GM19397 (cell line): ENCODE results near the gene ECE1.

ENCODE experiments used
- ATAC-seq: cut with Tn5 transposase; IDR thresholded peaks from one replicate; pipeline ENCODE4 v1.9.1; 2021; ENCODE audit warnings: mild to moderate bottlenecking, moderate library complexity; ENCODE audit not compliant: unreplicated experiment

ECE1 gene

DNA sequence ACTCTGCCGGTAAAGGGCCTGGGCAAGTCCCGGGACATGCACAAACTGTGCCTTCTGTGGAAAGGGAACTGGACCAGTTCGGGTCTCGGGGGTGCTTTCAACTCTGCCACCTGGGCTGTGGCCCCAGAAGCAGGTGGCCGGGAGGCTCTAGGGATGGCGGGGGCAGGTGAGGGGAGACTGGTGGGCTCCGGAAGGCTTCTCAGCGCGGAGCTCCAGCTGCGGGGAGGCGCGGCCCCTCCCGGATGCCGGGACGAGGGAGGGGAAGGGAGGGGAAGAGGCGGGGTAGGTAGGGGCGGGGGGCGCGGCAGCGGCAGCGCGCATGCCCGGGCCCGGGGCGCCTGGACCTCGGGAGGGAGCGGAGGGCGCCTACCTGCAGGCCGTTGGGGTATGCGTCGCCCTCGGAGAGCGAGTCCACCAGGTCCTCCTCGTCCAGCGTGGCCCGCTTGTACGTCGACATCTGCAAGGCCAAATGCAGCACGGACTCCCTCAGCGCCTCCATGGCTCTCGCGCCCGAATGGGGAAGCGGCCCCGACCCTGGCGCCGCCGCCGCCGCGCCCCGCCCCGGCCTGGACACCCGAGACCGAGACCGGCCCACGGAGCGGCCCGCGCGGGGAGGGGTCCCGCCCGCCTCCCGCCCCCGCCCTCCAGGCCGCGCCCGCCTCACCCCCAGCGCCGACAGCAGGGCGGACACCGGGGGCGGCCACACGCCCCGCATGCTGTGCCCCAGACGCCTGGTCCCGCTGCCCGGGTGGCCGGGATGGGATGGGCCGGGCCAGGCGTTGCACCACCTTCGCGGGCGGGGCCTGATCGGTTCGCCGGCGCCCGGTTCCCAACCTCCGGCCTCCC, at the start of gene ECE1:
TSS of gene ECE1 (minus strand) at position 764 of the 846 bp plus-strand sequence. CDS start at position 715, 49 bp downstream.
- no peak for ATAC-seq

DNA sequence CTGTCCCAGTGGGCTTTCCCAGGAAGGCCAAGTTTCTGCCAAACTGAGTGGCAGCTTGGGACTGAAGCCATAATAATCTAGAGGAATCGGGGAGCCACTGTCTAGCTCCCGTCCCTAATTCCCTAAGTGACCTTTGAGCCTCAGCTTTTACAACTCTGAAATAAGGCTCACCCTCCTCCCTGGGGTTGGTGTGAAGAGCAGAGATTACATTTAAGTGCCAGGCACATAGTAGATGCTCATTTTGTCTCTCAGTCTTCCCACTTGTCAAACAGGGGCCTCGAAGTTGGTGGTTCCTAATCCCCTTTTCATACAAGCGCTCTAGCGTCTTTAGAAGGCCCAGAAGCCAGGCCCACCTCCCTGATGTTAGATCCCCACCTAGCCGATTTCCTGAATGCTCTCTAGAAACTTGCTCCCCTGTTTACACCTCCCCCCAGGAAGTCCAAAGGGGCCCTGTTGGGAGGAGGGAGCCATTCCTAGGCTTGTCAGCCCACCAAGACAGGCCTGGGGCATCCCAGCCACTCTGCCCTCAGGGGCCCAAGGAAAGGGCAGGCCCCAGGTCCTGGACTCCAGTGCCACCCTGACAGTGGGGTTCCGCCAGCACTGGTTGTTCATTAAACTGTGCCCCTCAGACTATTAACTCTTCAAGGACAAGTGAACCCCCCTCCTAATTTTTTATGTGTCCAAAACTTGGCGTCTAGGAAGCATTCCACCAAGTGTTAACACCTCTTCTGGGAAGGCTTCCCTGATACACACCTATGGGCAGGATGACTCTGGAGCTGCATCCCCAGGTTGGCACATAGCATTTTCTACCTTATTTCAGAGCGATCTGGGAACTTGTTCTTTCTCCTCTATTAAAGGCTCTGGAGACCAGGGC, 49.3 kb upstream of the ECE1 start:
- no peak for ATAC-seq

DNA sequence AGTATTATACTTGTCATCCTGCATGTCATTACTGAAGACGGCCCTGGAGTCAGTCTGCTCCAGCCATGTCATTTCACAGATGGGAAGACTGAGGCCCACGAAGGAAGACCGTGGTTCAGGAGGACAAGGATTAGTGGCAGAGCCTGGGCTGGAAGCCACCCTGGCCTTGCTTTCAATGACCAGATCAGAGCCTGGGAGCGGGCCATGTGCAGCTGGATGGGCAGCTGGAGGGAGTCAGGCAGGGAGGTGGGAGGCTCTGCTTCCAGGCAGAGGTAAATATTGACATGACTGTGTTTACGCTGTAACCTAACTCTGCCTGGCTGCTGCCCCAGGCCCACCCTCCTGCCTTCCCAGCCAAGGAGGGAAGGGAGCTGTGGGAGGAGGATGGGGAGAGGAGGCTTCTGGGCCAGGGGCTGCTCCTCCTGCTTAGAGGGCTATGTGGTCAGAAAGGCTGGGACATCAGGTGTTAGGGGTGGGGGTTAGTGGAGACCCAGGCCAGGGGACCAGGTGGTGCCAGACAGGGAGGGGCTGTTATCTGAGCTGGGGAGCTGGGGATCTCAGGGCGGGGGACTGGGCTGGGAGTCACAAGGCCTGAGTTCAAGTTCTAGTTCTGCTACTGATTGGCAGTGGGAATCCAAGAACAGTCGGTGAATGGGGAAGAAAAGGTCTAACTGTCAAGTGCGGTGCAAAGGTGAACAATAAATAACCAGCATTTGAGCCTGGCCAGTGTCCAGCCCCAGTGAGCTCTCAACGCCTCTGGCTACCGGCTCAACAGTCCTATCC, 48.5 kb upstream of the ECE1 start:
- no peak for ATAC-seq

DNA sequence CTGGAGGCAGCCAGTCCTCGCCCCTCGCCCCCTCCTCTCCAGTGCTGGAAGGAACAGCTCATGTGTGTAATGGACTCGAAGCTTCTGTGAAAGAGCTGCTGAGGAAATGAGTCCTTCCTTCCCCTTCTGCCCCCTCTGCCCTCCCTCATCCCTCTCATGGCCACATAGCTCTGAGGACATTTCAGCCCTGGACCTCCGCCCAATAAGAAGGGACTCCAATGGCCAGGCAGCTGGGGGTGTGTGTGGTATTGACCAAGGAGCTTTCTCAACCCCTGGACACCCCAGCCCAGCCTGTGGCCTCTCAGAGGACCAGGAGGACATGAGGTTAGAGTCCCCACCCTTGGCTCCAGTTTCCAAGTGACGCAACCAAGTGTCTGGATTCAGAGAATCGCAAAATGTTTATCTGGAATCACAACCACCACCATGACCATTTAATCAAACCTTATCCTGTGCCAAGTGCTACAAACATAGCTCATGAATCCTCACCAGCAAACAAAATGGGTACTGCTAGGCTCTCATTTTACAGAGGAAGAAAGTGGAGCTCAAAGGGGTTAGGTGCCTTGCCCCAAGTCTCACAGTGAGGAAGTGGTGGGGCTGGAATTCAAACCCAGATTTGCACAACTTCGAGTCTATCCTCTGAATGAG, 47.8 kb upstream of the ECE1 start:
- no peak for ATAC-seq

DNA sequence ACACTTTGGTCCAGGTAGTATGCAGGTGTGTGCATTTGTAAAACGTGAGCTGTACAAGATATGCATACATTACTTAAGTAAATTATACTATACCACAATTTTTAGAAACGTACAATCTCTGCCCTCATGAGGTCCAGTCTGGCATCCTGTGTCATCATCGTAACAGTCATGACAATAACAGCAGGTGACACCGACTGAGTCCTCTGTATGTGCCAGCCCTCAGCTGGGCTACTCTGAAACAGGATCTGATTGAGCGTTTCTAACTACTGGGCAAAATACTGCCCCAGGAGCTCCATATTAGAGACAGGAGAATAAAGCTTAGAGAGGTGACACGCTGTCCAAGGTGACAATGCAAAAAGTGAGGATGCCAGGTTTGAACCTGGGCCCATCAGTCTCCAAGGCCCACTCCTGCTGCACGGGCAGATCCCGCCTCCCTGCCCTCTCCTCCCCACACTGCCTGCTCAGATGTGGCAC, 47.2 kb upstream of the ECE1 start:
- ATAC-seq = no peak

DNA sequence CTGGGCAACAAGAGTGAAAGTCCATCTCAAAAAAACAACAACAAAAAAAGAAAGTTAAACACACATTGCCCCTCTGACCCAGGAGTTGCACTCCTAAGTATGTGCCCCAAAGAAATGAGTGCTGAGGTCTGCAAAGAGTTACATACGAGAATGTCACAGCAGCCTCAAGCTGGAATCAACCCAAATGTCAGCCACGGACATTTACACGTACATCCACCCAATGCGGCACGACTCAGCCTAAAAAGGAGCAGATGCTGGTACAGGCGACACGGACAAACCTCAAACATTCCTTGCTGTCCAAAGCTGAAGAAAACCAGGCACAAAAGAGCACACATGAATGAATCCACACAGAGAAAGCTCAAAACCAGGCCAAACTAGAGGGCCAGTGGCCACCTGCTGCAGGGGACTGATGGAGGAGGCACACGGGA, 46.8 kb upstream of the ECE1 start:
- ATAC-seq = no peak

DNA sequence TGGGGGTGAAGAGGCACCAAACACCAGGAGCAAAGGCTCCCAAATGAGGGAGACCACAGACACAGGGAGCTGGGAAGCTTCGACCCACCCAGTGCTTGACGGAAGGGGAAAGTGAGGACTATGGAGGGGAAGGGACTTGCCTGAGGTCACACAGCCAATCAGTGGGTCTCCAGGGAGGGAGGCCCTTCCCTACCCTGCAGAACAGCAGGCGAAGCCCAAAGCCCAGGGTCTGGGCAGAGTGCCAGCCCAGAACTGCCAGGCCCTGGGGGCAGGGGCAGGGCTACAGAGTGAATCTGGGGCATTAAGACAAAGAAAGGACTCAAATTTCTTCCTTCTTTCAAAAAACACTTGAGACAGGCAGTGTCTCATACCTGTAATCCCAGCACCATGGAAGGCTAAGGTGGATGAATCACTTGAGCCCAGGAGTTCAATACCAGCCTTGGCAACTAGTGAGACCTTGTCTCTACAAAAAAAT, 45.5 kb upstream of the ECE1 start:
- no peak for ATAC-seq

DNA sequence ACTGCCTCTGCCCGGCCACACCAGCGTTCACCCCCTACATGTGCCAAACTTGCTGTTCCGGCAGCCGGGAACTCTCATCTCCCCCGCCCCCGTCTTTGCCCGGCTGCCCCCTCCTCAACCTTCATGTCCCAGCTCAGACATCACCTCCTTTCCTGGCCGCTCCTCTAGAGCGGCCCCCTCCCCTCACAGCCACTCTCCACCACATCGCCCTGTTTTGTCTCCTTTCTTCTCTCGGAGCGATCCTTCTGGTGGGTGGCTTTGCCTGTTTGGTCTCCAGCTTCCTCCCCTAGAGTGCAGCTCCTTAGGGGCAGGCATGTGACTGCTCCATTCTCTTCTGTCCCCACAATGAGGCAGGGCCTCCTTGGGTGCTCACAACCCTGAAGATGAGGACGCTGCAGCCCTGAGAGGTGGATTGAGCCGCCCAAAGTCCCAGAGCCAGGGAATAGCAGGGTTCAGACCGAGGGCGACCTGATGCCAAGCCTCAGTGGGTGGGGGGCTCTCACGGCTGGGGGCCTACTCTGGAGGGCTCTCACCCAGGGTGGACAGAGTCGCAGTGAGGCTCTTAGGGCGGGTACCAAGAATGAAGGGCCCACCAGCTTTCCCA, 44.9 kb upstream of the ECE1 start:
- no peak for ATAC-seq

DNA sequence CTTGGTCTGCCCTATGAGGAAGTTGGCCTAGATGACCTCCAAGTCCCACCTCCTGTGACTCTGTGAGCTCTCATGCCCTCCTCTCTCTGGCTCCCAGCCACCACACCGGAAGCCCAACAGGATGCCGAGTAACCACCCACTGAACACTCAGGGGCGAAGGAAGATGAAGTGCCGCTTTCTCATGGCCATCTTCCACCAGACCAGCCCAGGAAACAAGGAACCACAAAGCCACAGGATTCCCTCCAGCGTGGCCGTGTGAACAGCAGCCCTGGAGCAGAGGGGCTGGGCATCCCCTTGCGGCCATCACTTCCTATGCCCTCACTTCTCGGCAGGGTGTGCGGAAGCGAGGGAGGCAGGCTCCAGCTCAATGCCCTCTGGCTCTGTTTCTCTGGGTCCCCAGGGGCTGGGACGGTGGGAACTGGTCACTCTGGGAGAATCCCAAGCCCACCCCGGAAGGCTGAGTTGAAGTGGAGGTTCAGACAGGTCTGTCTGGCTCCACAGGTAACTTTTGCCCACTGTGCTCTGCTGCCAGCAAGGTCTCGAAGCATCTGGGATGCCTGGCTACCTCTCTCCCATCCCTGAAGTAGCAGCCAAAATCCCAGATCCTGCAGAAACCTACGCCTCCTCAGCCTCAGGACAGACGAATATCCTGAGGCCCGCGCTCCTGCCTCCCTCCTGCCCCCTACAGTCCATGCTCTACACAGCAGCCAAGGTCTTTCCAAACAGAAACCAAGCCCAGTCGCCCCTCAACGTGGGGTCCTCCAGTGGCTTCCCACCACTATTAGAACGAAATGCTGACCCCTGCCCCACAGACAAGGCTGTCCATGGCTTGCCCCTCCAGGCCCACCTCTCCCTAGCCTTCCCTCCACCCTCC, 44.2 kb upstream of the ECE1 start:
- ATAC-seq = peak; percentile 63

DNA sequence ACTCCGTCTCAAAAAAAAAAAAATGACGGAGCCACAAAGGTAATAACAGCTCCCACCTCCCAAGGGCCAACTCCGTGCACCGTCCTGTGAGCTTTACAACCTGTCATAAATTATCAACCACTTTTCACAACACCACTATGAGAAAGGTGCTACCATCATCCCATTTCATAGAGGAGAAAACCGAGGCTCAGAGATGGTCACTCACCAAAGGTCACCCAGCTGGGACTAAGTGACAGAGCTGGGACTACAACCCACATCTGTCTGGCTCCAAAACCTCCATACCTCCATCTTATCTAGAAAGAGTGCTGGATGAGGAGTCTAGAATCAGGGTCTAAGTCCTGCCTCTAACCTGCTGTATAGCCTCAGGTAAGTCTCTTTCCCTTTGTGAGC, 43.6 kb upstream of the ECE1 start:
- ATAC-seq = no peak

DNA sequence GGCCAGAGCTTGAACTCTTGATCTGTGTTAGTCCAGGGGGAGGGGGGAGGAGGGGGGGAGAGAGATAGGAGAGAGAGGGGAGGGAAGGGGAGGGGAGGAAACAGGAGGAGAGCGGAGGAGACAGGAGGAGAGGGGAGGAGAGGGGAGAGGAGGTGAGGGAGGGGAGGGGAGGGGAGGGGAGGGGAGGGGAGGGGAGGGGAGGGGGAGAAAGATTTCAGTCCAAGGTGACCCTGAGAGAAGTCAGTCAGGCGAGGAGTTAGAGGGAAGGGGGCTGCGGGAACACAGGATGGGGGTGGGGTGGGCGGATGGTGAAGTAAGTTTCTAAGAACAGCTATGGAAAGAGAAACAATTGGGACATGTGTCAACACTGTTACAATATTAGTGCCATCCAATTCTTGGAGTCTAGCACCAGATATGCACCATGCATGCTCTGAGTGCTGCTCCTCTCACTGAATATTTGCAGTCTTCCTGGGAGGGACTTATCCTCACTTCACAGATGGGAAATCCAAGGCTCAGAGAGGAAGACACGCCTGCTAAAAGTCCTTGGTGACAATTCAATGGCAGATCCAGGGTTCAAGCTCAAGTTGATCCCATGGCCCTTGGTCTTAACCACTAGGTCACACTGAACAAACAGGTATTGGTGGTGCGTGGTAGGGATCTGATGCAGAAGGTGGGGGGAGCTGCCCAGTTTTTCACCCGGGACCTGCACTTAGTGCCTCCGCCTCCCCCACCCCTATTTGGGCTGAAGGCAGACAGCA, 42.5 kb upstream of the ECE1 start:
- ATAC-seq = no peak

DNA sequence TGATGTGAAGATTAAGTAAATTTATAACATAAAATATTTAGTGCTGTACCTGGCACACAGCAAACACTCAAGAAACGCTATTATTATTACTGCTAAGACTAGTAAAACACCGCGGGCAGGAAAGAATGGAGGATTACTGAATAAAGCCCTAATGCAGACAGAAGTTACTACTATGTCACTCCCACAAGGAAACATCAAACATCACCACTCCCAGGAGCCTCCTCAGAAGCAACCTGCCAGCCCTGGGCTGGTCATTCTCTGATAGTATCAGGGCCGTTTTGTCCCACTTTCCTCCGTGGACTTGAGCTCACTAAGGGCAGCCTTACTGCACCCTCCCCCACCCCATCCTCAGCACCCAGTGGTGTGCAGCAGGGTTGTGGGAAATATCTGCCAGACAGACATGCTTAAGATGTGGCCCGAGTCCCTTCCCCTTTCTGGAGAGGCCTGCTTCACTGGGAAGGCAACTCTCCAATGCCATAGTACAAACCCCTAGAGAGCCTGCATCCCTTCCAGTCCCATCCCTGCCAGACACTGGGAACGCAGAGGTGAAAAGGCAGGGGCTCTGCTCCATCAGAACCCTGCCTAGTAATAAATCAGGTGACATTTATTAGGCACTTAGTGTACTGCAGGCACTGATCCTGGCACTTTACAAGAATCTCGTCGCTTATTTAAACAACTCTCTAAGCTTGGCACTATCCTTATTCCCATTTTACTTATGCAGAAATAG, 41.7 kb upstream of the ECE1 start:
- no peak for ATAC-seq

DNA sequence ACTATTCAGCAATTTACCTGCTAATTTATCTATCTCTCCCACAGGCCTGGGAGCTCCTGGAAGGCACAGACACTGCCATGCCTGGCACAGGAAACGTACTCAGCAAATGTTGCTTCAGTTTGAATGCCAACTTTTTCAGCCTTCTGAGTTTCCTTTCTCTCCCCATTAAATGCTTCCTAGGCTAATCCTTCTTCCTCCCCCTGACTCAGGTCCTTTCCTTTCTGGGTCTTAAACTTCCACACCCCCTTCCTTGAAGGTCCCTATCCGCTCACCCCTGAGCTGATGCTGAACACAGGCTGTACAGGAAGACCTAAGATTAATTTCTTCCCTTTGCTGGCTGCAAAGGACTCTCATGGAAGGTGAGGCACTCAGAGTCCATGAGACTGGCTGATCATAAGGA, 40.3 kb upstream of the ECE1 start:
- no peak for ATAC-seq

DNA sequence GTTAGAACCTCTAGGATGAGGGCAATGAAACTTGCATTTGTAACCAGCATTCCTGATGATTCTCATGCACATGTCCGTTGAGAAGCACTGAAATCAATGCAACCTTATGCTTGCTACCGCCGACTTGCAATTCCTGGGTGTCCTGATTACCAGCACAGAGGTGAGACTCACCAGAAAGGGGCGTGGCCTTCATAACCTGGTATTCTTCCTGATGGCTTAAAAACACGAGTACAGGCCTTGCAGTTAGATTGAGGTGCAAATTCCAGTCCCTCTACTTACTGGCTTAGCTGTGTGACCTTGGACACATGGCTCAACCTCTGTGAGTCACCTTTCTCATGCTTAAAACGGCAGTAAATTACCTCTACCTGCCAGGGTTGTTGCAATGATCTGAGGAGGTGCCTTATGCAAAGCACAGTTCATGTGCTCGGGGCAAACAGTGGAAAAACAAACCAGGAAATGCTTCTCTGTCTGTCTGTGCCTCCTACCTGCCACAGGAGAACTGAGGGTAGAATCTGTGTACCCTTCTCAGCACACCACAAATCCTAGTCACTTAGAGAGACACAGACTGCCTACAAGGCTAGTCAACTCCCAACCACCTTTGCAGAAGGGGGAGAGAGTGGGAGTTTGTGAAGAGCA, 39.1 kb upstream of the ECE1 start:
- no peak for ATAC-seq

DNA sequence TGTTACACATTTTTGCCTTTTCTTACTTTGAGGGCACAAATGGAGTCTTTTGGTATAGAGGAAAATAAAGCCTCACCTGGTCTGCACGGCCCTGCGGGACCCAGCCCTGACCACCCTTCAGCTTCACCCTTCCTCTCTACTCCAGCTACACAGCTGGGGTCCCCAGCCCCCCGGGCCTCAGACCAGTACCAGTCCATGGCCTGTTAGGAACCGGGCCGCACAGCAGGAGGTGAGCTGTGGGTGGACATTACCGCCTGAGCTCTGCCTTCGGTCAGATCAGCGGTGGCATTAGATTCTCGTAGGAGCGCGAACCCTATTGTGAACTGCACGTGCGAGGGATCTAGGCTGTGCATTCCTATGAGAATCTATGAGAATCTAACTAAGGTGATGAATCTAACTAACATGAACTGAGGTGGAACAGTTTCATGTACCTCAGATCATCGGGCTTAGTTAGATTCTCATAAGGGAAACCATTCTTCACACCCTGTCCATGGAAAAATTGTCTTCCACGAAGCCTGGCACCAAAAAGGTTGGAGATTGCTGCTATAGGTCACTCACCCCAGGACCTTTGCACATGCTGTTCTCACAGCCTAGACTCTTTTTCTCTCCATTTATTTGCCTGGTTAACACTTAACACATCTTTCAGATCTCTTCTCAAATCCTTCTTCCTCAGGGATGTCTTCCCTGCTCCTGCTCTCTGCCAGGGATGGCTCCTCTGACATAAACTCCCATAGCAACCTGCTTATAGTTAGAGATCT, 37.5 kb upstream of the ECE1 start:
- no peak for ATAC-seq

DNA sequence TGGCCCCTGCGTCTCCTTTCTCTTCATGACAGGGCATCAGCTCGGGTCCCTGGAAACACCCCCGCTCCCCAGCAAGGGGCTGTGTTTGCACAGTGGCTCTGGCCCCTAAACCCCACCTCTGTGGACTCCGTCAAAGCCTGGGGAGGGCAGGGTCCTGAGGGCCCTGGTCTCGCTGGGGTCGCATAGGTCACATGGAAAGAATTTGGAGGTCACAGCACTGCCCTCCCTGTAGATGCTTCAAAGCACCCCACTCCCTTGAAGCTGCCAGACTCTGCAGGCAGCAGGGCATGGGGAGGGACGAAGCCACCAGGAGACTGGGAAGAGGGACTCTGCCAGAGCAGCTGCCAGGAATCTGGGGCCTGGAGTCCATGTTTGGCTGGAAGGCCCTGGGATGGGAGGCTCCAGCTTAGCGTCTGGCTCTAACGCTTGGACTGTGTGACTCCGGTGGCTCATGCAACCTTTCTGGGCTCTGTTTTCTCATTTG, 36.6 kb upstream of the ECE1 start:
- no peak for ATAC-seq
